Activated T-cell treated with anti-CD3 and anti-CD28 coated beads for 4 hours (primary cell): Measurements from ENCODE around the gene SHKBP1.
A peak's percentile ranks its signal among the peaks of the same experiment; 100 is the strongest.
"Not testable (repeated sequence)": the region's sequence is repeated elsewhere in the genome, so short reads cannot be mapped to it uniquely, and the experiment has no call there.

Source experiments
- DNase-seq: peaks from one replicate; pipeline ENCODE4 v3.0.0-alpha.2; 2020

SHKBP1 gene

DNA sequence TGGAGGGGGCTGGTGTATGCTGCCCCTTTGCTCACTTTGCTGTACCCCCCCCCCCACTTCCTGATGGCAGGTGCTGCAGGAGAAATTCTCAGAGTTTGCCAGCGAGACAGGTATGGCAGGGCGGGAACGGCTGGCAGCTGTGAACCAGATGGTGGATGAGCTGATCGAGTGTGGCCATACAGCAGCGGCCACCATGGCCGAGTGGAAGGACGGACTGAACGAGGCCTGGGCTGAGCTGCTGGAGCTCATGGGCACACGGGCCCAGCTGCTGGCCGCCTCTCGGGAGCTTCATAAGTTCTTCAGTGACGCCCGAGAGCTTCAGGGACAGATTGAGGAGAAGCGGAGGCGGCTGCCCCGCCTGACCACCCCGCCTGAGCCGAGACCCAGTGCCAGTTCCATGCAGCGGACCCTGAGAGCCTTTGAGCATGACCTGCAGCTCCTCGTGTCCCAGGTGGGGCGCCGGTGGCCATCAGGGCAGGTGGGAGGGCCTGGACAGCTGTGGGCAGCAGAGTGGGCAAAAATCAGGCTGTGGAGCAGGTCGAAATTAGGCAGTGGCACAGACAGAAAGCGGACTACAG lies 19.6 kb upstream of the SHKBP1 start:
- no peak for DNase-seq

GRCh38 chr19:40559394-40559793 lies 17.3 kb upstream of the SHKBP1 start:
- no peak for DNase-seq

DNA sequence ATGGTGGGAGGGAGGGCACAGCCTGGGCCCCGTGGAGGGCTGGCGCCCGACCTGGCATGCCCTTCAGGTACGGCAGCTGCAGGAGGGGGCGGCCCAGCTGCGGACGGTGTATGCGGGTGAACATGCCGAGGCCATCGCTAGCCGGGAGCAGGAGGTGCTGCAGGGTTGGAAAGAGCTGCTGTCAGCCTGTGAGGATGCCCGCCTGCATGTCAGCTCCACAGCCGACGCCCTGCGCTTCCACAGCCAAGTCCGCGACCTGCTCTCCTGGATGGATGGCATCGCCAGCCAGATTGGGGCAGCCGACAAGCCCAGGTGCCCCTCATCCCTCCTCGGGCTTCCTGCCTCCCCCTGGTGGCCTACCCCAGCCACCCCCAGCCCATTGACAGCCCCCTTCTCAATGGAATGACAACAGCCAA lies 16.6 kb upstream of the SHKBP1 start:
- no peak for DNase-seq

DNA sequence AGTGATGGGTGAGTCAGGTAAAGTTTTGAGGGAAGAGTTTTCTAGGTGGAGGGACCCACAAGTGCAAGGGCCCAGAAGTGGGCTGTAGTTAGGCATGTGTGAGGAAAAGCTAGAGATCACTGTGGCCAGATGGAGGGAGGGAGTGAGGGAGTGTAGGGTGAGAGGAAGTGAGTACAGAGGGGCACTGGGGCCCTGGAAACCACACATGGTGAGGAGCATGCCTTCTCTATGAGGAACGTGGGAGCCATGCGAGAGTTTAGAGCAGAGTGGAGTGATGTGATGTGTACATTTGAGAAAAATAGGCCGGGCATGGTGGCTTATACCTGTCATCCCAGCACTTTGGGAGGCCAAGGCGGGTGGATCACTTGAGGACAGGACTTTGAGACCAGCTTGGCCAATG lies 14.7 kb upstream of the SHKBP1 start:
- DNase-seq = no peak

- DNase-seq = not testable (repeated sequence)
Observed at GRCh38 chr19:40564535-40564934, 12.1 kb upstream of the SHKBP1 start.

DNA sequence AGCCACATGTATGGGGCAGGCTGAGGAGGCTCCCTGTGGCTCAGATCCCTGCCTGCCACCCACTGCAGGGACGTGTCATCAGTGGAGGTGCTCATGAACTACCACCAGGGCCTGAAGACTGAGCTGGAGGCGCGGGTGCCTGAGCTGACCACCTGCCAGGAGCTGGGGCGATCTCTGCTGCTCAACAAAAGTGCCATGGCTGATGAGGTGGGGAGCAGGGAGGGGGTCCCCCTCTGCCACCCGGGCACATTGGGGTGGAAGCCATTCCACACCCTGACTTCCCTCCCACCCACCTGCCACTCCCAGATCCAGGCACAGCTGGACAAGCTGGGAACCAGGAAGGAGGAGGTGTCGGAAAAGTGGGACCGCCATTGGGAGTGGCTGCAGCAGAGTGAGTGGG lies 11.3 kb upstream of the SHKBP1 start:
- no peak for DNase-seq

- no peak for DNase-seq
Observed at GRCh38 chr19:40565910-40566495, 10.7 kb upstream of the SHKBP1 start.

DNA sequence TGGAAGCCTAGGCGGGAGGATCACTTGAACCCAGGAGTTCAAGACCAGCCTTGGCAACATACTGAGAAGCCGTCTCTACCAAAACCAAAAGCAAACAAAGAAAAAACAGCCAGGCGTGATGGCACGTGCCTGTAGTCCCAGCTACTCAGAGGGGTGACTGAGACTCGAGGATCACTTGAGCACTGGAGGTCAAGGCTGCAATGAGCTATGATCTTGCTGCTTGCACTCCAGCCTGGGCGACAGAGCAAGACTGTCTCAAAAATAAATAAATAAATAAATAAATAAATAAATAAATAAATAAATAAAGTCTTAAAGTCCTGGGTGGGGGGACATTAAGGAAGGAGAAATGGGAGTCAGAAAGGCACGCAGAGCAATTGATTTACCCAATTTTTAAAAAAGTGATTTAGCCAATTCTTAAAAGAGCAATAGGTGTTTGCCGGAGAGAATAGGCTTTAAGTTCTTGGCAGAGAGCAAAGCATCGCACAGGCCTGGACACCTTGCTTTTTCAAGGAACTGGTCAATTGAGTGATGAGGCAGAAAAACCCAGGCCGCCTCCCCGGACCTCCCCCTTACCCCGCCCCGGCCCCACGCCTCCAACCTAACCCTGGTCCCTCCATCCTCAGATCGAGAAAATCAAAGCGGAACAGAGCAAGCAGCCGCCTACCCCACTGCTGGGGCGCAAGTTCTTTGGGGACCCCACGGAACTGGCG lies 9.5 kb upstream of the SHKBP1 start:
- DNase-seq = no peak

GRCh38 chr19:40567750-40568494 lies 8.8 kb upstream of the SHKBP1 start:
- no peak for DNase-seq

DNA sequence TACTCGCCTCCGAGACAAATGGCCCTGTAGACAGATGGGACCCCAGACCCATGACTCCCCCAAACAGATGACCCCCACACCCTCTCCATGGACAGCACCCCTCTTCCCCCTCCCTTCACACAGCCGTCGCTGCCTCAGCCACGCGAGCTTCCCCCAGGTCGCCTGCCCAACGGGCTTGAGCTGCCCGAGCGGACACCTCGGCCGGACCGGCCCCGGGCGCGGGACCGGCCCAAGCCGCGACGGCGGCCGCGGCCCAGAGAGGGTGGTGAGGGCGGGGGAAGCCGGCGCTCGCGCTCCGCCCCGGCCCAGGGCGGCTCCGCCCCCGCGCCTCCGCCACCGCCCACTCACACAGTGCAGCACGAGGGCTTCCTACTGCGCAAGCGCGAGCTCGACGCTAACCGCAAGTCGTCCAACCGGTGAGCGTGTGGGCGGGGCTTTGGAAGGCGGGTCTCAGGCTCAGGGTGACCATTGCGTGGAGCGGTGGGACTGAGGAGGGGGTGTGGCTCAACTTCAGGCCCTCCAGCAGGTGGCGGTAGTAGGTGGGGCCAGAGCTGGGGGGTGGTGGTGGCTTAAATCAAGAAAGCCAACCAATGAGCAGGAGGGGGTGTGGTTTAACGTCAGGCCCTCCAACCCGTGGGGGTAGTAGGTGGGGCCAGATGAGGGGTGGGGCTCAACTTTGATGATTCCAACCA lies 6.2 kb upstream of the SHKBP1 start:
- DNase-seq = peak; percentile 87

DNA sequence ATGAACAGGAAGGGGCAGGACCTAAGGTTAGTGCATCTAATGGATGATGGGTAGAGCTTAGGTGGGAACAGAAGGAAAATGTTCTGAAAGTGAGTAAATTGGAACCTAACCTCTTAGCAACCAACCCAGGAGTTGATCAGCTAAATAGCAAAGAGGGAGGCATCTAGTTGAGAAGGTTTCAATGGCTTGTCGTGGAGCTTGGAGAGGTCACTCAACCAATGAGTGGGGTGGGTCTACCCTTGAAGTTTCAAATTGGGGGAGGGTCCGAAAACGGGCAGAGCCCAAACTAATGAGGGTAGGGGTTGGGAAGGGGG lies 5.7 kb upstream of the SHKBP1 start:
- no peak for DNase-seq

- no peak for DNase-seq
Observed at GRCh38 chr19:40571831-40572495, 4.7 kb upstream of the SHKBP1 start.

DNA sequence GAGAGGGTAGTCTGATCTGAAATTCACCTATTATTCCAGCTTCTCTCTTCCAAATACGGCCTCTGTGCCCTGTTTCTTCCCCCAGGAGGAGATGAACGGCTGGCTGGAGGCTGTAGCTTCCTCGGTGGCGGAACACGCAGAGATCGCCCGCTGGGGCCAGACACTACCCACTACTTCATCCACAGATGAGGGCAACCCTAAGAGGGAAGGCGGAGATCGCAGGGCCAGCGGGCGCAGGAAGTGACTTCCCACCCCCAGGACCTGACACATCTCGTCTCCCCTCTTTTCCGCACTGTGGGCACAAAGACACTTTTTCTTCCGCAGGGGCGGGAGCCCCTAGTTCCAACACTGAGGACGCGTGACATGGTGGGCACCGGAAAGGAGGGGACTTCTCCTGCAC lies 1.3 kb upstream of the SHKBP1 start:
- DNase-seq = no peak

- DNase-seq = no peak
Observed at GRCh38 chr19:40576151-40576584, 505 bp upstream of the SHKBP1 start.

DNA sequence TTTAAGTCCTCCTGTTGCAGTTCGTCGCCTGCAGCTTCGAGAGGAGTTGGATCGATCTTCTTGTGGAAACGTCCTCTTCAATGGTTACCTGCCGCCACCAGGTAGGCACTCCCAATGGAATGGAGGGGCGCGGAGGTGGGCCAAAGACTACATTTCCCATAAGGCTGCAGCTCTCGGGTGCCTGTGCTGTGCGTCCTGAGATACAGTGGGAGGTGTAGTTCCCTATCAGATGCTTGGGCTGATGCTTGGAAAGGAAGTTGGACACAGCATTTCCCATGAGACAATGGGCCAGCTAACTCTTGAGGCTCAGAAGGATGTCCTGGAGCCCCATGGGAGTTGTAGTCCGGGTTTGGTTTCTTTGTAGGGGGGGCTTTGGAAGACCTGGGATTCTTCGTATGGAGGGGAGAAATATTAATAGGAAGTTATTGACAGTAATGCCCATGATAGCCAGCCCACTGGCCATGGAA lies 1.8 kb downstream of the SHKBP1 start:
- DNase-seq = no peak

DNA sequence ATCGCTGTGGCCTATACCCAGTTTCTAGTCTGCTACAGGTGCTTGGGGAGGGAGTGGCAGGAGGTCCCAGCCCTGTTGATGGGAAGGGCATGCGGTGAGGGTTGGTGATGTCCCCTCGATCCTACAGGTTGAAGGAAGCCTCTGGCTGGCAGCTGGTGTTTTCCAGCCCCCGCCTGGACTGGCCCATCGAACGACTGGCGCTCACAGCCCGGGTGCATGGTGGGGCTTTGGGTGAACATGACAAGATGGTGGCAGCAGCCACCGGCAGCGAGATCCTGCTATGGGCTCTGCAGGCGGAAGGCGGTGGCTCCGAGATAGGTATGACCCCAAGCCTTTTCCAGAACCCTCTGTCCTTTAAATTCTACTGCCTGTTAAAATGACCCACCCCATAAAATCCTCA lies 3.9 kb downstream of the SHKBP1 start:
- no peak for DNase-seq

DNA sequence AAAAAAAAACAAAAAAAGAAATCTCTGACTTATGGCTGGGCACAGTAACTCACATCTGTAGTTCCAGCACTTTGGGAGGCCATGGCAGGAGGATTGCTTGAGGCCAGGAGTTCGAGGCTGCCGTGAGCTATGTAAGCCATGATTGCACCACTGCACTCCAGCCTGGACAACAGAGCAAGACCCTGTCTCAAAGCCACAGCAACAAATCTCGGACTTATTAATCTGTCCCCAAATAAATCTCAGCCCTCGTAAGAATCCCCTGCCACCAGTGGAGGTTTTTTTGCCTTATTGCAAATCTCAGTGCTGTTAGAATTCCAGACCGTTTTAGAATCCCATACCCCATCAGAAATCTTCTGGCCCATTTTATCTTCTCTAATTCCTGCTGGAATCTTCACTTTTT lies 4.9 kb downstream of the SHKBP1 start:
- no peak for DNase-seq

GRCh38 chr19:40582467-40582866 lies 5.8 kb downstream of the SHKBP1 start:
- DNase-seq = no peak

DNA sequence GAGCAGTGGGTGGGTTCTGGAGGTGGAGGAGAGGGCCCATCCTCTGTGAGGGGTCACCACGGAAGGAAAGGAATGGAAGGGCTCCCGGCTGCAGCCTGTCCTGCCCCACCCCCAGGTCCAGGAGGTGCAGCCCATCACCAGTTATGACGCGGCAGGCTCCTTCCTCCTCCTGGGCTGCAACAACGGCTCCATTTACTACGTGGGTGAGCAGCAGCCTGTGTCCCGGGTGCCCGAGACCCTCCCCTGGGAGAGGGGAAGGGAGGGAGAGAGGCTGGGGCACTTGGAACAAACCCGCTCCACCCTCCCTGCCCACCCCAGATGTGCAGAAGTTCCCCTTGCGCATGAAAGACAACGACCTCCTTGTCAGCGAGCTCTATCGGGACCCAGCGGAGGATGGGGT lies 6.6 kb downstream of the SHKBP1 start:
- DNase-seq = no peak

DNA sequence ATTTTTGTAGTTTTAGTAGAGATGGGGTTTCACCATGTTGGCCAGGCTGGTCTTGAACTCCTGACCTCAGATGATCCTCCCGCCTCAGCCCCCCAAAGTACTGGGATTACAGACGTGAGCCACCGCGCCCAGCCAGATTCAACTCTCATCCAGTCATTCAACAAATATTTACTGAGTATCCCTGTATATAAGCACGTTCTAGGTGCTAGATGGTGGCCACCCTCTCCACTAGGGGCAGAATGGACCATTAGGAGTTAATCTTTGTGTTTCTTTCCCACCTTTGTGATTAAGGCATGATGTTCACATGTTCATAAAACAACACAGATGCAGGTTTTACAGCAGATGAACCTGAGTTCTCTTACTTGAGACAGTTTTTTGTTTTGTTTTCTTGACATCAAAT lies 7.3 kb downstream of the SHKBP1 start:
- no peak for DNase-seq

- DNase-seq = no peak
Observed at GRCh38 chr19:40585241-40585981, 8.7 kb downstream of the SHKBP1 start.

DNA sequence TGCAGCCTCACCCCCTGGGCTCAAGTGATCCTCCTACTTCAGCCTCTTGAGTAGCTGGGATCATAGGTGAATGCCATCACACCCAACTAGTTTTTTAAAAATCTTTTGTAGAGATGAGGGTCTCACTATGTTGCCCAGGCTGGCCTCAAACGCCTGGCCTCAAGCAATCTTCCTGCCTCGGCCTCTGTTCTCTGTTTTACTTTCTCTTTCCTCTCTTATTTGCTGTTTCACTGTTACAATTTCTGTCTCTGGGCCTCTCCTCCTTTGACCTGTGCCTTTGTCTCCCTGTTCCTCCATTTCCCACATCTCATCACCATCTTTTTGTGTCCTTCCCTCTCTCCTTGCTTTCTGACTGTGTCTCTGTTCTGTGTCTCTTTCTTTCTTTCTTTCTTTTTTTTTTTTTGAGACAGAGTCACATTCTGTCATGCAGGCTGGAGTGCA lies 9.3 kb downstream of the SHKBP1 start:
- no peak for DNase-seq
